IMR-90 (cell line): ENCODE data around the gene BMX. TPM values are rescaled to one million over a fixed set of nuclear protein-coding genes. Genes with fewer than 3 reads are reported as not detected.

Experiments used
- ATAC-seq: fragments of 200-7000 bp; cut with Tn5 transposase; 2 replicates; pipeline ENCODE4 v1.9.1; 2020; ENCODE audit warnings: low read depth, mild to moderate bottlenecking, moderate library complexity
- BruUV-seq: library from RNA; stranded (reverse); fragments of 400-500 nt; replicated peaks from 2 replicates; lab custom pipeline; 2021; lab: Mats Ljungman, UMichigan
- CTCF ChIA-PET: fragments of 300-600 bp; formaldehyde crosslinking; extraction: SDS; loops from one replicate; lab custom pipeline; 2021; ENCODE audit warnings: antibody characterized with exemption; lab: Yijun Ruan, JAX
- POLR2A ChIA-PET: fragments of 300-600 bp; sonication (Branson Sonifier 250); formaldehyde crosslinking; loops from one replicate; lab custom pipeline; 2022; ENCODE audit warnings: antibody characterized with exemption; ENCODE audit not compliant: unreplicated experiment; lab: Charles Lee
- DNase-seq: peaks from one replicate; pipeline ENCODE4 v3.0.0; 2013
- H2AFZ ChIP-seq: replicated peaks from 2 replicates; pipeline ENCODE3; 2013; ENCODE audit warnings: low read length, mild to moderate bottlenecking; ENCODE audit not compliant: poor library complexity
- H2AK5ac ChIP-seq: 2 replicates; pipeline ENCODE4 v1.6.1; 2013; ENCODE audit warnings: low read depth, low read length, inconsistent platforms
- H2AK9ac ChIP-seq: replicated peaks from 2 replicates; pipeline ENCODE3; 2013; ENCODE audit warnings: mild to moderate bottlenecking, low read depth, low read length, moderate library complexity; ENCODE audit not compliant: poor library complexity
- H2BK120ac ChIP-seq: 2 replicates; pipeline ENCODE4 v1.6.1; 2013; ENCODE audit warnings: low read depth, low read length, inconsistent platforms
- H2BK15ac ChIP-seq: 3 replicates; pipeline ENCODE4 v1.6.1; 2013; ENCODE audit warnings: low read depth, low read length, inconsistent platforms
- H2BK20ac ChIP-seq: 2 replicates; pipeline ENCODE4 v1.6.1; 2013; ENCODE audit warnings: low read depth, mild to moderate bottlenecking, inconsistent platforms, low read length, moderate library complexity
- H2BK5ac ChIP-seq: 2 replicates; pipeline ENCODE4 v1.6.1; 2013; ENCODE audit warnings: mild to moderate bottlenecking, low read depth, low read length, inconsistent platforms; ENCODE audit not compliant: poor library complexity, severe bottlenecking
- H3K14ac ChIP-seq: replicated peaks from 2 replicates; pipeline ENCODE4 v1.6.1; 2013; ENCODE audit warnings: low read depth, low read length, inconsistent platforms
- H3K18ac ChIP-seq: 2 replicates; pipeline ENCODE4 v1.6.1; 2013; ENCODE audit warnings: low read depth, low read length, control low read depth
- H3K23ac ChIP-seq: 2 replicates; pipeline ENCODE4 v1.6.1; 2013; ENCODE audit warnings: low read depth, low read length, inconsistent platforms
- H3K27ac ChIP-seq: 2 replicates; pipeline ENCODE4 v1.5.1; 2013; ENCODE audit warnings: mild to moderate bottlenecking, control low read depth, low read length; ENCODE audit not compliant: insufficient read depth
- H3K27me3 ChIP-seq: 2 replicates; pipeline ENCODE4 v1.6.1; 2013; ENCODE audit warnings: low read length; ENCODE audit not compliant: control insufficient read depth, insufficient read depth
- H3K36me3 ChIP-seq: 2 replicates; pipeline ENCODE4 v1.6.1; 2013; ENCODE audit warnings: low read length, mixed read lengths; ENCODE audit not compliant: control insufficient read depth, insufficient read depth
- H3K4ac ChIP-seq: 2 replicates; pipeline ENCODE4 v1.6.1; 2013; ENCODE audit warnings: low read depth, low read length, inconsistent platforms
- H3K4me1 ChIP-seq: 2 replicates; pipeline ENCODE4 v1.6.1; 2013; ENCODE audit warnings: low read length, mixed read lengths; ENCODE audit not compliant: control insufficient read depth, insufficient read depth
- H3K4me2 ChIP-seq: 2 replicates; pipeline ENCODE4 v1.6.1; 2013; ENCODE audit warnings: low read depth, mild to moderate bottlenecking, control low read depth, low read length, moderate library complexity
- H3K4me3 ChIP-seq: 2 replicates; pipeline ENCODE4 v1.5.1; 2013; ENCODE audit warnings: low read depth, mild to moderate bottlenecking, control low read depth, low read length, moderate library complexity; ENCODE audit not compliant: insufficient read depth
- H3K56ac ChIP-seq: 2 replicates; pipeline ENCODE4 v1.6.1; 2013; ENCODE audit warnings: low read length, inconsistent platforms; ENCODE audit not compliant: insufficient read depth; ENCODE audit errors: extremely low read depth
- H3K79me1 ChIP-seq, 2 experiments: 2 replicates each; pipeline ENCODE4 v1.6.1; 2013; ENCODE audit warnings: low read length in 2 of 2, inconsistent platforms in 1 of 2, low read depth in 1 of 2
- H3K9ac ChIP-seq: 2 replicates; pipeline ENCODE4 v1.6.1; 2013; ENCODE audit warnings: low read depth, low read length, control low read depth
- H3K9me1 ChIP-seq: 2 replicates; pipeline ENCODE4 v1.6.1; 2013; ENCODE audit warnings: low read length, inconsistent platforms; ENCODE audit not compliant: insufficient read depth
- H3K9me3 ChIP-seq: 2 replicates; pipeline ENCODE4 v1.6.1; 2013; ENCODE audit warnings: low read length; ENCODE audit not compliant: control insufficient read depth, insufficient read depth
- H4K20me1 ChIP-seq: 2 replicates; pipeline ENCODE4 v1.6.1; 2013; ENCODE audit warnings: low read length, inconsistent platforms; ENCODE audit not compliant: insufficient read depth
- H4K5ac ChIP-seq: 2 replicates; pipeline ENCODE4 v1.6.1; 2013; ENCODE audit warnings: mild to moderate bottlenecking, low read depth, low read length, control low read depth
- H4K8ac ChIP-seq, 2 experiments: 2 replicates each; pipeline ENCODE4 v1.6.1; 2013; ENCODE audit warnings: low read depth in 2 of 2, low read length in 2 of 2, control low read depth in 1 of 2, inconsistent platforms in 1 of 2
- H4K91ac ChIP-seq: 2 replicates; pipeline ENCODE4 v1.6.1; 2013; ENCODE audit warnings: low read depth, low read length, inconsistent platforms; ENCODE audit not compliant: insufficient read depth
- BHLHE40 ChIP-seq: fragments of 150-350 bp; IDR thresholded peaks from 2 replicates; pipeline ENCODE4 v1.6.1; 2016; ENCODE audit warnings: mild to moderate bottlenecking, low read depth, low read length
- CEBPB ChIP-seq: IDR thresholded peaks from 2 replicates; pipeline ENCODE4 v1.6.1; 2012; ENCODE audit warnings: low read depth, low read length, improper control_type of control experiment
- MAZ ChIP-seq: IDR thresholded peaks from 2 replicates; pipeline ENCODE4 v1.6.1; 2012; ENCODE audit warnings: low read depth, mild to moderate bottlenecking, low read length, improper control_type of control experiment, moderate library complexity, borderline replicate concordance
- NFE2L2 ChIP-seq: fragments of 150-350 bp; IDR thresholded peaks from 2 replicates; pipeline ENCODE4 v1.6.1; 2016; ENCODE audit warnings: low read depth, mild to moderate bottlenecking, low read length
- POLR2A ChIP-seq: IDR thresholded peaks from 2 replicates; pipeline ENCODE4 v1.6.1; 2012; ENCODE audit warnings: mild to moderate bottlenecking, low read depth, low read length
- RAD21 ChIP-seq: IDR thresholded peaks from 2 replicates; pipeline ENCODE4 v1.6.1; 2012; ENCODE audit warnings: low read length, improper control_type of control experiment
- RFX5 ChIP-seq: IDR thresholded peaks from 2 replicates; pipeline ENCODE4 v1.8.0; 2012; ENCODE audit warnings: low read depth, mild to moderate bottlenecking, low read length, moderate library complexity
- WGBS, 2 experiments: methylation state at CpG; one replicate each; pipeline versions ENCODE4 v1.1.5 to v1.1.7; 2013; ENCODE audit warnings: missing lambda C conversion rate in 2 of 2; ENCODE audit not compliant: insufficient read length in 1 of 2; ENCODE audit errors: extremely low coverage in 2 of 2; 5-methylcytosine and 5-hydroxymethylcytosine counted together
- dilution Hi-C: fragments of 300-500 bp; cut with HindIII; formaldehyde crosslinking; loops from one replicate; pipeline ENCODE4 v1.14.3; 2018; ENCODE audit warnings: low sequenced_read_pairs; ENCODE audit not compliant: unreplicated experiment
- in situ Hi-C: fragments of 300-500 bp; cut with MboI; formaldehyde crosslinking; loops from 3 replicates; pipeline ENCODE4 v1.14.3; 2019; ENCODE audit warnings: low sequenced_read_pairs, inconsistent platforms, mixed read lengths
- intact Hi-C: fragments of 100-400 bp; cut with micrococcal nuclease; formaldehyde crosslinking; loops from 2 replicates; pipeline ENCODE4 v1.10.0; 2022
- polyA plus RNA-seq, 3 experiments: library from polyadenylated mRNA; depleted of rRNA; stranded (reverse); fragments of >200 nt; gene quantifications; 2 replicates each; pipeline ENCODE4 v1.2.3, GENCODE V29; 2012; ENCODE audit warnings: low replicate concordance in 1 of 3
- total RNA-seq: library from RNA; depleted of rRNA; stranded (reverse); fragments of >200 nt; gene quantifications from 2 replicates; pipeline ENCODE4 v1.2.3, GENCODE V29; 2012
- TF ChIP-seq, protein P1 (sequence below): conservative IDR thresholded peaks from 2 replicates; pipeline ENCODE4 v1.5.1; 2012; ENCODE audit warnings: mild to moderate bottlenecking, low read depth, low read length, improper control_type of control experiment
- TF ChIP-seq, protein P2 (sequence below): fragments of 150-350 bp; IDR thresholded peaks from 2 replicates; pipeline ENCODE4 v1.6.1; 2016; ENCODE audit warnings: low read depth, mild to moderate bottlenecking, low read length, moderate library complexity, borderline replicate concordance
- TF ChIP-seq, protein P3 (sequence below): fragments of 150-350 bp; IDR thresholded peaks from 2 replicates; pipeline ENCODE4 v1.6.1; 2017; ENCODE audit warnings: mild to moderate bottlenecking, antibody characterized with exemption, low read length, low read depth

BMX gene
- total and polyA plus RNA-seq, 2 of the 4 experiments (the other 2 are of a cell fraction) = not detected

DNA sequence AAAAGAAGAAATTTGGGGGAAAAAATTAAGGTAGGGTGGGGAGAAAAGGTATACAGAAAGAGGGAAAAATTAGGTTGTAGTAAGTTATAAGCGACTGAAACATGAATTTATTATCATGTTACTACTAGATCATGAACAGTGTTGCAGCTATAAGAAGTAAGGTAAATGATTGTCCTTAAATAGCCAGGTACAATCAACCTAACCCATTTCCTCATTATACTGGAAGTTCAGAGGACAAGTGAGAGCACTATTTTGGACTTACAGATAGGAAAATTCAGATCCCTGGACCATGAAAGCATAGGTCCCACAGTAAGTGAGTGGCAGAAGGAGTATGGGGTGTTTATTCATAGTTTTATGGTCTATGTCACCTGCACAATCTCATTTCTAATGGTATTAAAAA is 31.0 kb upstream of the BMX start:
- Histone ChIP-seq H3K79me1 (no peaks in the 10 kb centered on the region), H2BK20ac (no peak overlapping the region), H3K18ac (no peak overlapping the region), H2AFZ (no peak overlapping the region), H3K9me1 (no peaks in the 10 kb centered on the region), H3K27ac (no peak overlapping the region), H3K4me3 (no peak overlapping the region), H2BK15ac (no peak overlapping the region), H3K23ac (no peak overlapping the region), H4K91ac (no peak overlapping the region), H3K27me3 (peaks cover 2% of the 10 kb centered on the region; the same call in 1 of the 2 replicates), H4K20me1 (no peaks in the 10 kb centered on the region), H2AK5ac (no peak overlapping the region), H3K4me1 (peaks cover 2% of the 10 kb centered on the region), H3K9me3 (no peaks in the 10 kb centered on the region), H4K5ac (no peak overlapping the region), H3K9ac (no peak overlapping the region), H2AK9ac (no peak overlapping the region), H3K4ac (no peak overlapping the region), H3K56ac (no peak overlapping the region), H4K8ac (no peak overlapping the region), H2BK5ac (no peak overlapping the region), H3K14ac (no peak overlapping the region), H2BK120ac (no peak overlapping the region), H3K4me2 (no peak overlapping the region), H3K36me3 (no peaks in the 10 kb centered on the region)
- TF ChIP-seq RFX5 (no peak), MAZ (no peak), NFE2L2 (no peak), BHLHE40 (no peak), RAD21 (no peak), POLR2A (no peak), CEBPB (no peak)
- TF ChIP-seq, protein P1, sequence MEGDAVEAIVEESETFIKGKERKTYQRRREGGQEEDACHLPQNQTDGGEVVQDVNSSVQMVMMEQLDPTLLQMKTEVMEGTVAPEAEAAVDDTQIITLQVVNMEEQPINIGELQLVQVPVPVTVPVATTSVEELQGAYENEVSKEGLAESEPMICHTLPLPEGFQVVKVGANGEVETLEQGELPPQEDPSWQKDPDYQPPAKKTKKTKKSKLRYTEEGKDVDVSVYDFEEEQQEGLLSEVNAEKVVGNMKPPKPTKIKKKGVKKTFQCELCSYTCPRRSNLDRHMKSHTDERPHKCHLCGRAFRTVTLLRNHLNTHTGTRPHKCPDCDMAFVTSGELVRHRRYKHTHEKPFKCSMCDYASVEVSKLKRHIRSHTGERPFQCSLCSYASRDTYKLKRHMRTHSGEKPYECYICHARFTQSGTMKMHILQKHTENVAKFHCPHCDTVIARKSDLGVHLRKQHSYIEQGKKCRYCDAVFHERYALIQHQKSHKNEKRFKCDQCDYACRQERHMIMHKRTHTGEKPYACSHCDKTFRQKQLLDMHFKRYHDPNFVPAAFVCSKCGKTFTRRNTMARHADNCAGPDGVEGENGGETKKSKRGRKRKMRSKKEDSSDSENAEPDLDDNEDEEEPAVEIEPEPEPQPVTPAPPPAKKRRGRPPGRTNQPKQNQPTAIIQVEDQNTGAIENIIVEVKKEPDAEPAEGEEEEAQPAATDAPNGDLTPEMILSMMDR = no peak
- TF ChIP-seq, protein P2, sequence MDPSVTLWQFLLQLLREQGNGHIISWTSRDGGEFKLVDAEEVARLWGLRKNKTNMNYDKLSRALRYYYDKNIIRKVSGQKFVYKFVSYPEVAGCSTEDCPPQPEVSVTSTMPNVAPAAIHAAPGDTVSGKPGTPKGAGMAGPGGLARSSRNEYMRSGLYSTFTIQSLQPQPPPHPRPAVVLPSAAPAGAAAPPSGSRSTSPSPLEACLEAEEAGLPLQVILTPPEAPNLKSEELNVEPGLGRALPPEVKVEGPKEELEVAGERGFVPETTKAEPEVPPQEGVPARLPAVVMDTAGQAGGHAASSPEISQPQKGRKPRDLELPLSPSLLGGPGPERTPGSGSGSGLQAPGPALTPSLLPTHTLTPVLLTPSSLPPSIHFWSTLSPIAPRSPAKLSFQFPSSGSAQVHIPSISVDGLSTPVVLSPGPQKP = no peak
- TF ChIP-seq, protein P3, sequence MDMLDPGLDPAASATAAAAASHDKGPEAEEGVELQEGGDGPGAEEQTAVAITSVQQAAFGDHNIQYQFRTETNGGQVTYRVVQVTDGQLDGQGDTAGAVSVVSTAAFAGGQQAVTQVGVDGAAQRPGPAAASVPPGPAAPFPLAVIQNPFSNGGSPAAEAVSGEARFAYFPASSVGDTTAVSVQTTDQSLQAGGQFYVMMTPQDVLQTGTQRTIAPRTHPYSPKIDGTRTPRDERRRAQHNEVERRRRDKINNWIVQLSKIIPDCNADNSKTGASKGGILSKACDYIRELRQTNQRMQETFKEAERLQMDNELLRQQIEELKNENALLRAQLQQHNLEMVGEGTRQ = no peak
- intact Hi-C loops (loop anchor here (2.0 to 10.0 kb wide), 3 partner anchors 67 to 1225 kb away; no protein-coding TSS in a partner anchor), dilution Hi-C loops (no loop called here), in situ Hi-C loops (loop anchor here (5.0 kb wide), 1 partner anchor 122 kb away; no protein-coding TSS in a partner anchor)
- BruUV-seq = no TSS peak
- ChIA-PET POLR2A (no interaction called here), CTCF (interaction anchor here (0.7 kb wide), 1 partner anchor 101 kb away, joined by 7 read pairs; no protein-coding TSS in a partner anchor)
- WGBS, 2 experiments = 100% methylated on average over 1 of the region's 1 CpG; no CpG with 5 or more reads in 1 of the 2 experiments
- ATAC-seq (no peak), DNase-seq (no peak)
